Stimulated activated CD8-positive, alpha-beta memory T cell treated with anti-CD3 and anti-CD28 coated beads, Interleukin-15, amount 100 ng/mL, for 1 hour (primary cell): ENCODE measurements around the gene ELOVL6.
"Not testable (repeated sequence)": the region's sequence is repeated elsewhere in the genome, so short reads cannot be mapped to it uniquely, and the experiment has no call there.

Experiments used
- DNase-seq: peaks from one replicate; pipeline ENCODE4 v3.0.0-alpha.2; 2020; ENCODE audit warnings: low read depth

The ELOVL6 gene

GRCh38 chr4:110074570-110074969 lies 123.8 kb downstream of the ELOVL6 start:
- no peak for DNase-seq

GRCh38 chr4:110073053-110073845 lies 125.2 kb downstream of the ELOVL6 start:
- DNase-seq = no peak

GRCh38 chr4:110071466-110071865 lies 126.9 kb downstream of the ELOVL6 start:
- no peak for DNase-seq

- DNase-seq = no peak
Measured at GRCh38 chr4:110068248-110068647, 130.2 kb downstream of the ELOVL6 start.

GRCh38 chr4:110064934-110065333 lies 133.5 kb downstream of the ELOVL6 start:
- DNase-seq = no peak

GRCh38 chr4:110064295-110064694 lies 134.1 kb downstream of the ELOVL6 start:
- no peak for DNase-seq

GRCh38 chr4:110062166-110062565 lies 136.2 kb downstream of the ELOVL6 start:
- no peak for DNase-seq

GRCh38 chr4:110061076-110061475 lies 137.3 kb downstream of the ELOVL6 start:
- DNase-seq = no peak

- no peak for DNase-seq
Measured at GRCh38 chr4:110059556-110060191, 138.7 kb downstream of the ELOVL6 start.

GRCh38 chr4:110058677-110059076 lies 139.7 kb downstream of the ELOVL6 start:
- DNase-seq = no peak

GRCh38 chr4:110055158-110055768 lies 143.2 kb downstream of the ELOVL6 start:
- DNase-seq = no peak

GRCh38 chr4:110049951-110050925 lies 148.2 kb downstream of the ELOVL6 start:
- peak; percentile 18 for DNase-seq

- DNase-seq = no peak
Measured at GRCh38 chr4:110046588-110047049, 151.8 kb downstream of the ELOVL6 start.

- no peak for DNase-seq
Measured at GRCh38 chr4:110042545-110043517, 155.6 kb downstream of the ELOVL6 start.

- DNase-seq = no peak
Measured at GRCh38 chr4:110041735-110042134, 156.7 kb downstream of the ELOVL6 start.

GRCh38 chr4:110039164-110039563 lies 159.3 kb downstream of the ELOVL6 start:
- not testable (repeated sequence) for DNase-seq

- no peak for DNase-seq
Measured at GRCh38 chr4:110034026-110034393, 164.4 kb downstream of the ELOVL6 start.

- no peak for DNase-seq
Measured at GRCh38 chr4:110033355-110034025, 164.9 kb downstream of the ELOVL6 start.

GRCh38 chr4:110032603-110033002 lies 165.8 kb downstream of the ELOVL6 start:
- DNase-seq = no peak

- DNase-seq = no peak
Measured at GRCh38 chr4:110025718-110026117, 172.7 kb downstream of the ELOVL6 start.
